ENCODE data around the gene FAM3A.

DNA sequence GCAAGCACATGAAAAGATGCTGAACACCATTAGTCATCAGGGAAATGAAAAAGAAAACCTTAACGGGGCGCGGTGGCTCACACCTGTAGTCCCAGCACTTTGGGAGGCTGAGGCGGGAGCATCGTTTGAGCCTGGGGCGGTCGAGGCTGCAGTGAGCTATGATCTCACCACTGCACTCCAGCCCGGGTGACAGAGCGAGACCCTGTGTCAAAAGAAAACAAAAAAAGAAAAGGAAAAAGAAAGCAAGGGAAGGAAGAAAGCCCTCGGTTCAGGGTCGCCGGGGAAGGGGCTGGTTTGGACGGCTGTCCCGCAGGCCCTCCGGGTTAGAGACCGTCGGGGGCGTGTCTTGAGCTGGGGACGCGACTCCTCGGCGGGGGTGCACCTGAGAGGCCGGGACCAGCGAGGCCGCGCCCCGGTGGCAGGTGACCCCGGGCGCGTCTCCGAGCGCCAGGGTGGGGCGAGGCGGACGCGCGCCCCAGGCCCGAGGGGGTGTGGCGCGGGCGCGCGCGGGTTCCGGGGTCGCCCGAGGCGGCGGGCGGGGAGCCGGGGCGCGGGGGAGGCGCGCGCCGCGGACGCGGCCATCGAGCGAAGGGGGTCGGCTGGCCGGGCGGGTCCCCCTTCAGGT is 58.4 kb downstream of the FAM3A start:
- no peak for TF ChIP-seq POLR2A (IDR thresholded peaks at IDR 0.05)
- TF ChIP-seq, protein P1, sequence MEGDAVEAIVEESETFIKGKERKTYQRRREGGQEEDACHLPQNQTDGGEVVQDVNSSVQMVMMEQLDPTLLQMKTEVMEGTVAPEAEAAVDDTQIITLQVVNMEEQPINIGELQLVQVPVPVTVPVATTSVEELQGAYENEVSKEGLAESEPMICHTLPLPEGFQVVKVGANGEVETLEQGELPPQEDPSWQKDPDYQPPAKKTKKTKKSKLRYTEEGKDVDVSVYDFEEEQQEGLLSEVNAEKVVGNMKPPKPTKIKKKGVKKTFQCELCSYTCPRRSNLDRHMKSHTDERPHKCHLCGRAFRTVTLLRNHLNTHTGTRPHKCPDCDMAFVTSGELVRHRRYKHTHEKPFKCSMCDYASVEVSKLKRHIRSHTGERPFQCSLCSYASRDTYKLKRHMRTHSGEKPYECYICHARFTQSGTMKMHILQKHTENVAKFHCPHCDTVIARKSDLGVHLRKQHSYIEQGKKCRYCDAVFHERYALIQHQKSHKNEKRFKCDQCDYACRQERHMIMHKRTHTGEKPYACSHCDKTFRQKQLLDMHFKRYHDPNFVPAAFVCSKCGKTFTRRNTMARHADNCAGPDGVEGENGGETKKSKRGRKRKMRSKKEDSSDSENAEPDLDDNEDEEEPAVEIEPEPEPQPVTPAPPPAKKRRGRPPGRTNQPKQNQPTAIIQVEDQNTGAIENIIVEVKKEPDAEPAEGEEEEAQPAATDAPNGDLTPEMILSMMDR (IDR thresholded peaks at IDR 0.05) = no peak

All from testis (tissue), 2 donors.